Vagina (tissue), 2 donors: ENCODE results near the gene TGFB2. TPM values are rescaled to one million over a fixed set of nuclear protein-coding genes. Genes with fewer than 3 reads are reported as not detected.

Experiments used
- DNase-seq, 2 donors: peaks; one replicate each; pipeline ENCODE4 v3.0.0-alpha.2; 2017; ENCODE audit errors: extremely low spot score in 2 of 2
- H3K27ac ChIP-seq: fragments of 200-600 bp; sonication (generic); one replicate; pipeline ENCODE4 v1.5.1; 2019
- H3K27me3 ChIP-seq: fragments of 200-600 bp; sonication (generic); one replicate; pipeline ENCODE4 v1.5.1; 2019
- H3K36me3 ChIP-seq, 2 donors: fragments of 200-600 bp; sonication (generic); one replicate each; pipeline ENCODE4 v1.5.1; 2017 to 2019
- H3K4me1 ChIP-seq: fragments of 200-600 bp; sonication (generic); one replicate; pipeline ENCODE4 v1.5.1; 2019
- H3K4me3 ChIP-seq, 2 donors: fragments of 200-600 bp; sonication (generic); 1 replicate in 1 of 2; 2 replicates in 1 of 2; pipeline ENCODE4 v1.5.1; 2016 to 2019
- H3K9me3 ChIP-seq: fragments of 200-600 bp; sonication (generic); one replicate; pipeline ENCODE4 v1.5.1; 2019
- POLR2A ChIP-seq, 2 donors: fragments of 450-650 bp; IDR thresholded peaks; one replicate each; pipeline ENCODE4 v1.6.1; 2017; ENCODE audit warnings: antibody characterized with exemption in 2 of 2, mild to moderate bottlenecking in 2 of 2, moderate library complexity in 2 of 2
- POLR2AphosphoS5 ChIP-seq, 2 donors: sonication (generic); formaldehyde crosslinking; IDR thresholded peaks; one replicate each; pipeline ENCODE4 v1.9.0; 2017; ENCODE audit warnings: antibody characterized with exemption in 2 of 2, mild to moderate bottlenecking in 2 of 2, low read depth in 1 of 2; ENCODE audit not compliant: insufficient read depth in 1 of 2
- intact Hi-C: fragments of 100-400 bp; cut with DNase I; formaldehyde crosslinking; loops from one replicate; pipeline ENCODE4 v1.15.1; 2023
- total RNA-seq: library from RNA; depleted of rRNA; stranded (reverse); fragments of >200 nt; gene quantifications from one replicate; pipeline ENCODE4 v1.2.3, GENCODE V29; 2016
- TF ChIP-seq, protein P1 (sequence below), 3 experiments: fragments of 450-650 bp in 2 of 3; fragments of 200-600 bp in 1 of 3; sonication (generic) in 1 of 3; IDR thresholded peaks; one replicate each; pipeline ENCODE4 v1.5.1; 2017 to 2019; ENCODE audit warnings: antibody characterized with exemption in 3 of 3, mild to moderate bottlenecking in 2 of 3, moderate library complexity in 2 of 3

Gene TGFB2
- total RNA-seq, 1 donor from 2014 or later = 16.9 TPM

DNA sequence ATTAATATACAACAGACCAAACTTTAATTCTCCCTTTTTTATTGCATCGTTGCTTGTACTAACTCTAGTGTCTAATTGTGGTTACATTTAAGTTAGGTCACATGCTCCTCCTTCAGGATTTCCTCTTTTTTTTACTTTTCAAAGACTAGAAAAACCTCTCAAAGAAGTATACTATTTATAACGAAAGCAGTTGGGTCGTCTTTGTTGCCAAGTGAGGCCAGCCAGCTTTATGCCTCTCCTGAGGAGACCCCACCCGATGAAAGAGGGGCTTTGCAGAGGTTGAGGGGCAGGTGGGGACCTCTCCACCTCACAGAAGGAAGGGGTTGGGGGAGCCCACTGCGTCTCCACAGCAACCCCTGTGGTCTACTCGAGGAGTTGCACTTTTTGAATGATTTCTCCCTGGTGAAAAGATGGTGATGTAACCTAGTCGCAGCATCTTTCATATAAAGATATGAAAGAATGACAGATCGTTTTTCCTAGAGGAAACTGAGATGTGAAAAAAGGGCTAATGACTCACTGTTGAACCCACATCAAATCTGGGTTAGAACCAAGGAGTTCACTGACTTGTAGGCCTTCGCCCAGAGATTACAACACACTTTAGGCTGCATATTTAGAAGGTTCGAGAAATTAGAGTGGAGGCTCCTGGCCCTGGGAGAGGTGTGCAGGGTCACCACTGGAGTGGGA lies 6.4 kb downstream of the TGFB2 start:
- intact Hi-C loops = no loop called here
- Histone ChIP-seq H3K27ac (peak overlapping the region; percentile 47), H3K4me1 (peaks cover 4% of the 10 kb centered on the region), H3K27me3 (no peaks in the 10 kb centered on the region), H3K9me3 (no peaks in the 10 kb centered on the region), H3K36me3 (no peaks in the 10 kb centered on the region), H3K4me3 (peak overlapping the region; percentile 16 to 35)
- DNase-seq = no peak
- TF ChIP-seq POLR2A (IDR thresholded peaks at IDR 0.05) = no peak
- TF ChIP-seq POLR2AphosphoS5 (IDR thresholded peaks at IDR 0.05; ENCODE audit: insufficient read depth in 1 of 2, low read depth in 1 of 2) = no peak
- TF ChIP-seq, protein P1, sequence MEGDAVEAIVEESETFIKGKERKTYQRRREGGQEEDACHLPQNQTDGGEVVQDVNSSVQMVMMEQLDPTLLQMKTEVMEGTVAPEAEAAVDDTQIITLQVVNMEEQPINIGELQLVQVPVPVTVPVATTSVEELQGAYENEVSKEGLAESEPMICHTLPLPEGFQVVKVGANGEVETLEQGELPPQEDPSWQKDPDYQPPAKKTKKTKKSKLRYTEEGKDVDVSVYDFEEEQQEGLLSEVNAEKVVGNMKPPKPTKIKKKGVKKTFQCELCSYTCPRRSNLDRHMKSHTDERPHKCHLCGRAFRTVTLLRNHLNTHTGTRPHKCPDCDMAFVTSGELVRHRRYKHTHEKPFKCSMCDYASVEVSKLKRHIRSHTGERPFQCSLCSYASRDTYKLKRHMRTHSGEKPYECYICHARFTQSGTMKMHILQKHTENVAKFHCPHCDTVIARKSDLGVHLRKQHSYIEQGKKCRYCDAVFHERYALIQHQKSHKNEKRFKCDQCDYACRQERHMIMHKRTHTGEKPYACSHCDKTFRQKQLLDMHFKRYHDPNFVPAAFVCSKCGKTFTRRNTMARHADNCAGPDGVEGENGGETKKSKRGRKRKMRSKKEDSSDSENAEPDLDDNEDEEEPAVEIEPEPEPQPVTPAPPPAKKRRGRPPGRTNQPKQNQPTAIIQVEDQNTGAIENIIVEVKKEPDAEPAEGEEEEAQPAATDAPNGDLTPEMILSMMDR (IDR thresholded peaks at IDR 0.05) = peak in 2 of 3 experiments; percentile 27 to 35

DNA sequence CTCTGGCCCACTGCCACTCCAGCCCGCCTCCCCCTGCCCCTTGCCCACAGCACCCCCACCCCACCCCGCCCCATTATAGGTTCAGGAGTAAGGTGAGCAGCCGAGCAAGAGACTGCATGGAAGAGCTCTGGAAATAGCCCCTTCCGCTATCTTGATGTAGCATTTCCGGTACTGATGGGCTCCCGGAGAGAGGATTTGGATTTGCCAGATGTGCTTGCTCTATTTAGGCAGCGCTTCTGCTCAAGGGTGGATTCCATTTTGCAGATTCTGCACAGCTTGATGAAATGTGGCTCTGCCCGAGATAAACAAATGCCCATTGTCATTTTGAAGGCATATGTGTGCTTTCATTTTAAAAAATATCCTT lies 6.9 kb downstream of the TGFB2 start:
- peaks cover 4% of the 10 kb centered on the region for H3K4me1 ChIP-seq
- no peaks in the 10 kb centered on the region for H3K9me3 ChIP-seq
- TF ChIP-seq, protein P1 (IDR thresholded peaks at IDR 0.05) = no peak
- TF ChIP-seq POLR2A (IDR thresholded peaks at IDR 0.05) (no peak), POLR2AphosphoS5 (IDR thresholded peaks at IDR 0.05; ENCODE audit: insufficient read depth in 1 of 2, low read depth in 1 of 2) (no peak)
- H3K27ac ChIP-seq = peak overlapping the region; percentile 47
- H3K4me3 ChIP-seq = peak overlapping the region in 1 of 2 donors; percentile 35
- intact Hi-C loops = no loop called here
- no peaks in the 10 kb centered on the region for H3K36me3 ChIP-seq
- no peak for DNase-seq
- H3K27me3 ChIP-seq = no peaks in the 10 kb centered on the region

DNA sequence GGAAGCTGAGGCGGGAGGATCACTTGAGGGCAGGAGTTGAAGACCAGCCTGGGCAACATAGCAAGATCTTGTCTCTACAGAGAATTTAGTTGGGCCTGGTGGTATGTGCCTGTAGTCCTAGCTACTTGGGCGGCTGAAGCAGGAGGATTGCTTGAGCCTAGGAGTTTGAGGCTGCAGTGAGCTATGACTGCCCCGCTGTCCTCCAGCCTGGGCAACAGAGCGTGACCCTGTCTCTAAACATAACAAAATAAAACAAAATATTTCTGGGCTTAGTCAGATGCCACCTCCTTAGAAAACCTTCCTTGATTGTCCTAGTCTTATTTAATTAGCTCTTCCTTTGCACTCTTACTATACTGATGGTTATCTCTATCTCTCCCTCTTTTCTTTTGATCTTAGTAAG lies 8.5 kb downstream of the TGFB2 start:
- Histone ChIP-seq H3K27ac (no peak overlapping the region), H3K36me3 (no peaks in the 10 kb centered on the region), H3K27me3 (no peaks in the 10 kb centered on the region), H3K4me3 (no peak overlapping the region), H3K9me3 (no peaks in the 10 kb centered on the region), H3K4me1 (peaks cover 4% of the 10 kb centered on the region)
- no peak for DNase-seq
- TF ChIP-seq POLR2AphosphoS5 (IDR thresholded peaks at IDR 0.05; ENCODE audit: insufficient read depth in 1 of 2, low read depth in 1 of 2) (no peak), POLR2A (IDR thresholded peaks at IDR 0.05) (no peak)
- TF ChIP-seq, protein P1 (IDR thresholded peaks at IDR 0.05) = no peak
- intact Hi-C loops = no loop called here

DNA sequence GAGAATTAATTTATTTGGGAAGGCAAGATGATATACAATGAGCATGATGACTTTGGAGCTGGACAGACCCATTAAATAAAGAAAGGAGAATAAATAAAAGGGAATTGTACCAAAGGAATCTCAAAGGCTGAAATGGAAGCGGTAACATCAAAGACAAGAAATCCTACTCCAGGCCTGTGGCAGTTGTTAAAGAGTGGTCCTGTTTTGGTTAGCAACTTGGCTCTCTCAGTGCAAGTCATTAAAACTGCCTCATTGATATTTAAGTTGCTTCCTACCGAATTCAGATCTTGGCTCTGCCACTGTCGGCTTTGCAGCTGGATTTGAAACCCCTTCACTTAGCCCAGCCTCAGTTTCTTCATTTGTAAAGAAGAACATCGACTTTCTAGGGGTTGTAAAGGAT lies 10.1 kb downstream of the TGFB2 start:
- Histone ChIP-seq H3K4me3 (no peak overlapping the region), H3K9me3 (no peaks in the 10 kb centered on the region), H3K27ac (no peak overlapping the region), H3K36me3 (no peaks in the 10 kb centered on the region), H3K27me3 (no peaks in the 10 kb centered on the region), H3K4me1 (peaks cover 4% of the 10 kb centered on the region)
- DNase-seq = no peak
- no peak for TF ChIP-seq POLR2AphosphoS5 (IDR thresholded peaks at IDR 0.05; ENCODE audit: insufficient read depth in 1 of 2, low read depth in 1 of 2)
- TF ChIP-seq POLR2A (IDR thresholded peaks at IDR 0.05) = no peak
- TF ChIP-seq, protein P1 (IDR thresholded peaks at IDR 0.05) = no peak
- intact Hi-C loops = no loop called here

DNA sequence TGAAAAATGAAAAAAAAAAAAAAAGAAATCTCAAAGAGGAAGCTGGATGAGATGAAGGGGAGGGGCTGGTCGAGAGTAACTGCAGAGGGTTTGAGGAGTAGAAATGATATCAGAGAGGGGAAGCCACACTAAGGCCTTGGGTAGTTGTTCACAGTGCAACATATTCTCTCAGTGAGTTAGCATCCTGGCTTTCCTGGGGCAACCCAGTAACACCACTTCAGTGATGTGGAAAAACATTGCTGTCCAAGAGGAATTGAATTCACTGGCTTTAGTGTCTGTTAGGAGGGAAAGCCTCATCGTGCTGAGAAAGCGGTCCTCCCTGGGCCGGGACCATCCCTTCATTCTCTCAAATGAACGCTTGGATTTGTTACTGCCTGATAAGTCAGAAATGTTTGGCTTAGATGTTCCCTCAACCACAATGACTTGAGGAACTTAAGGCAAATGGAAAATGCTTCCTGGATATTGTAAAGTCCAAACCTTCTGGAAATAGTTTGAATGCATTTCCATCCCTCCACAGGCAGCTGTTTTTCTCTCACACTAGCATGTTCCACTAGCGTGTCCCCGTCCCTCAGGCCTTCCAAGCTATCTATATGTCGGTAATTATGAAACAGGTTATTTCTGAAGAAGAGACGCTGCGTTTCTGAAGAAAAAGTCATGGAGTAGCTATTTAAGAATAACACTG lies 12.2 kb downstream of the TGFB2 start:
- Histone ChIP-seq H3K27me3 (no peaks in the 10 kb centered on the region), H3K4me3 (no peak overlapping the region), H3K27ac (no peak overlapping the region), H3K36me3 (no peaks in the 10 kb centered on the region), H3K9me3 (no peaks in the 10 kb centered on the region), H3K4me1 (peaks cover 14% of the 10 kb centered on the region)
- TF ChIP-seq POLR2AphosphoS5 (IDR thresholded peaks at IDR 0.05; ENCODE audit: insufficient read depth in 1 of 2, low read depth in 1 of 2) (no peak), POLR2A (IDR thresholded peaks at IDR 0.05) (no peak)
- TF ChIP-seq, protein P1 (IDR thresholded peaks at IDR 0.05) = no peak
- DNase-seq = no peak
- intact Hi-C loops = no loop called here
